Measurements from ENCODE around the gene TOP3B. TPM values are rescaled to one million over a fixed set of nuclear protein-coding genes. Genes with fewer than 3 reads are reported as not detected.
A peak's percentile ranks its signal among the peaks of the same experiment; 100 is the strongest.

The TOP3B gene
- total and polyA plus RNA-seq, 9 of the 15 experiments (the other 6 are each of a cell fraction or from before 2014, with no cell fraction given) = 3.0 to 188 (median 112) TPM

DNA sequence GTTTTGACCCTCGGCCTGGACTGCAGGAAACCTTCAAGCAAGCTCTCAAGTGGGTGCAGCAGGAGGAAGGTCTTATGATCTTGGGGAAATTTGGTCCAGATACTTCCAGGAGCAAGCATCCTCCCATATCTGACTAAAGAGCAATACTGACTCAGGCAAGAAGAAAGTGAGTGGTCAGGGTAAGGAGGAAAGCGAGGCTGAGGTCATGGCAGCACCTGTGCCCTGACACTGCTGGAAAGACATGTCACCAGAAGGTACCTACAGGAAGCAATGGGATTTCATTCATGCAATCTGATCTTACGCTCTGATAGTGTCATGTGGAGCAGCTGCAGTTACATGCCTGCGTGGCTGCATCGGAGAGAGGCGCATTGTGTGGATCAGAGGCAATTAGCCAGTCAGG lies 6.5 kb upstream of the TOP3B start (continued):
- TF ChIP-seq JUND (IDR thresholded peaks at IDR 0.05; ENCODE audit: borderline replicate concordance, low read depth, low read length) (peak; percentile 15; the same call in 1 of the 2 replicates), JUND (tag; IDR thresholded peaks at IDR 0.05; ENCODE audit: borderline replicate concordance, low read depth, low read length) (no peak), RCOR1 (IDR thresholded peaks at IDR 0.05; ENCODE audit: borderline replicate concordance in 1 of 2, low read depth in 2 of 2, low read length in 2 of 2) (peak in 1 of 2 experiments; percentile 6; a peak in 1 of 4 replicates), KDM5B (IDR thresholded peaks at IDR 0.05; ENCODE audit: insufficient replicate concordance, low read depth, low read length) (no peak)

DNA sequence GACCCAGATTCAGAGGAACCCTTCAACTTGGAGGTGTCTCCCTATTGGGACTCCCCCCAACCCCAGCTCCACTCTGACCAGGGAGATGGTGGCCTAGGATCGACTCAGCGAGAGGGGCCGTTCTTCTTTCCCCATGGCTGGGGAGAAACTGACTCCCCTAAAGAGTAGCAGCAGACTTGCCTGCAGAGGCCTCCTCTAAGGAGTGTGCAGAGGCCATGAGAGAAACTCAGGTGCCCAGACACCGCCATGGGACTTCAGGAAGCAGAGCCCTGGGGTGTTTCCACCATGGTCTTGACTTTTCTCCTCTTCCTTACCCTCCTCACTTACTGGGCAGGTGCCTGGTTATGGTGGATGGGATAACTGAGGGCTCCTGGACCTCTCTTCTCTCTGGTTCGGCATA lies 2.6 kb upstream of the TOP3B start:
- in situ Hi-C loops (cut with MboI) = no loop called here
- peaks cover 0 to 12% of the 10 kb centered on the region in 2 experiments; a peak in 3 of 5 replicates for H3K27me3 ChIP-seq (ENCODE audit: control insufficient read depth in 2 of 2, insufficient read depth in 2 of 2, low read length in 2 of 2)
- no TSS peak for BruUV-seq (replicated peaks)
- H3K27ac ChIP-seq (ENCODE audit: extremely low read depth, low read depth, low read length) = no peak overlapping the region
- CTCF ChIA-PET (ENCODE audit: low intra/inter-chr PET ratio) = interaction anchor here (0.8 to 2.6 kb wide), 3 partner anchors 77 to 272 kb away, joined by 3 to 19 read pairs (median 5); no protein-coding TSS in a partner anchor
- H3K9ac ChIP-seq (ENCODE audit: insufficient read depth in 1 of 2, low read depth in 2 of 2, low read length in 2 of 2) = peak overlapping the region in 1 of 2 experiments; percentile 21; a peak in 2 of 4 replicates
- peaks cover 22 to 36% of the 10 kb centered on the region in 2 experiments; a peak in 4 of 5 replicates for H3K4me1 ChIP-seq (replicated peaks in 1 of 2; ENCODE audit: control insufficient read depth in 2 of 2, insufficient read depth in 2 of 2, low read length in 2 of 2)
- intact Hi-C loops (cut with micrococcal nuclease) = loop anchor here (1.0 to 5.0 kb wide), 5 partner anchors 43 to 212 kb away; no protein-coding TSS in a partner anchor
- H4K20me1 ChIP-seq (replicated peaks; ENCODE audit: control insufficient read depth, insufficient read depth, low read length) = 0 out of 2 replicates have a peak, but pooled peaks cover 6% of the 10 kb centered on the region
- peaks cover 15% of the 10 kb centered on the region; the same call in 2 of the 3 replicates for H3K36me3 ChIP-seq (ENCODE audit: control insufficient read depth, insufficient read depth, low read length)
- peak; percentile 17 for ATAC-seq
- POLR2A ChIA-PET = interaction anchor here (0.5 to 22.7 kb wide), 25 partner anchors 8 to 1084 kb away, joined by 3 to 382 read pairs (median 4); no protein-coding TSS in a partner anchor
- H3K4me3 ChIP-seq = no peak overlapping the region
- H3K79me2 ChIP-seq (ENCODE audit: control insufficient read depth, insufficient read depth, low read length) = peaks cover 27% of the 10 kb centered on the region
- no peaks in the 10 kb centered on the region for H3K9me3 ChIP-seq (replicated peaks; ENCODE audit: control insufficient read depth, insufficient read depth, low read depth, low read length)
- 70% methylated on average over 5 of the region's 5 CpGs for WGBS (ENCODE audit: insufficient coverage, low coverage, missing lambda C conversion rate)
- H3K9me1 ChIP-seq (ENCODE audit: control insufficient read depth, insufficient read depth, low read length) = no peaks in the 10 kb centered on the region
- peak overlapping the region; percentile 88 for H2AFZ ChIP-seq (ENCODE audit: low read depth, low read length)
- DNase-seq (ENCODE audit: extremely low read depth in 1 of 4, low spot score in 3 of 4) = no peak
- H3K4me2 ChIP-seq (ENCODE audit: insufficient read depth, low read length) = peak overlapping the region; percentile 4; the same call in 1 of the 2 replicates
- TF ChIP-seq TBL1XR1 (IDR thresholded peaks at IDR 0.05; ENCODE audit: low read length in 2 of 2) (peak; percentile 11 to 48; a peak in 2 of 4 replicates), MAFF (IDR thresholded peaks at IDR 0.05; ENCODE audit: low read length) (peak; percentile 34), BDP1 (IDR thresholded peaks at IDR 0.05; ENCODE audit: insufficient read depth, insufficient read length) (no peak), GTF2F1 (IDR thresholded peaks at IDR 0.05; ENCODE audit: low read depth, low read length) (0 out of 2 replicates have a peak, but pooled peaks have one; percentile 61), SIN3A (IDR thresholded peaks at IDR 0.05; ENCODE audit: borderline replicate concordance in 2 of 2, control insufficient read depth in 1 of 2, low read depth in 2 of 2, low read length in 2 of 2) (no peak), MYC (IDR thresholded peaks at IDR 0.05; ENCODE audit: low read depth, low read length) (peak; percentile 5; the same call in 1 of the 2 replicates), MYC (CRISPR knock-in tag; IDR thresholded peaks at IDR 0.05; ENCODE audit: borderline replicate concordance, low read depth) (no peak), RCOR1 (IDR thresholded peaks at IDR 0.05; ENCODE audit: borderline replicate concordance in 1 of 2, low read depth in 2 of 2, low read length in 2 of 2) (peak in 1 of 2 experiments; percentile 37; a peak in 1 of 4 replicates), ZC3H11A (IDR thresholded peaks at IDR 0.05; ENCODE audit: low read depth, low read length) (peak; percentile 24; the same call in 1 of the 2 replicates)
- TF ChIP-seq, protein P1, sequence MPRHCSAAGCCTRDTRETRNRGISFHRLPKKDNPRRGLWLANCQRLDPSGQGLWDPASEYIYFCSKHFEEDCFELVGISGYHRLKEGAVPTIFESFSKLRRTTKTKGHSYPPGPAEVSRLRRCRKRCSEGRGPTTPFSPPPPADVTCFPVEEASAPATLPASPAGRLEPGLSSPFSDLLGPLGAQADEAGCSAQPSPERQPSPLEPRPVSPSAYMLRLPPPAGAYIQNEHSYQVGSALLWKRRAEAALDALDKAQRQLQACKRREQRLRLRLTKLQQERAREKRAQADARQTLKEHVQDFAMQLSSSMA (CRISPR knock-in tag; IDR thresholded peaks at IDR 0.05) = no peak
- no peak for FAIRE-seq
